Mesendoderm (in vitro differentiated cells): ENCODE measurements around the gene KCNJ9.
A peak's percentile ranks its signal among the peaks of the same experiment; 100 is the strongest.

Experiments
- DNase-seq: peaks from one replicate; pipeline ENCODE4 v3.0.0; 2013
- H2AK5ac ChIP-seq: 2 replicates; pipeline ENCODE4 v1.6.1; 2013; ENCODE audit warnings: low read length, inconsistent platforms
- H2BK120ac ChIP-seq: 2 replicates; pipeline ENCODE4 v1.6.1; 2013; ENCODE audit warnings: low read depth, mild to moderate bottlenecking, low read length, moderate library complexity, mixed read lengths
- H2BK15ac ChIP-seq: replicated peaks from 2 replicates; pipeline ENCODE4 v1.6.1; 2013; ENCODE audit warnings: low read depth, mild to moderate bottlenecking, moderate library complexity
- H2BK5ac ChIP-seq: 2 replicates; pipeline ENCODE4 v1.6.1; 2013; ENCODE audit warnings: low read length, inconsistent platforms
- H3K18ac ChIP-seq: 2 replicates; pipeline ENCODE4 v1.6.1; 2013; ENCODE audit warnings: mild to moderate bottlenecking, low read length, mixed read lengths
- H3K23ac ChIP-seq: one replicate; pipeline ENCODE4 v1.6.1; 2013; ENCODE audit warnings: low read length
- H3K27ac ChIP-seq: 2 replicates; pipeline ENCODE4 v1.5.1; 2013; ENCODE audit warnings: low read depth, mild to moderate bottlenecking, inconsistent platforms, low read length, moderate library complexity
- H3K27me3 ChIP-seq: 2 replicates; pipeline ENCODE4 v1.6.1; 2013; ENCODE audit warnings: low read length, control low read depth, mild to moderate bottlenecking, inconsistent platforms; ENCODE audit not compliant: insufficient read depth, poor library complexity
- H3K36me3 ChIP-seq: 2 replicates; pipeline ENCODE4 v1.6.1; 2013; ENCODE audit warnings: low read length, inconsistent platforms; ENCODE audit not compliant: control insufficient read depth, insufficient read depth
- H3K4ac ChIP-seq: one replicate; pipeline ENCODE4 v1.6.1; 2013; ENCODE audit warnings: low read depth, mild to moderate bottlenecking, low read length, moderate library complexity
- H3K4me1 ChIP-seq: 2 replicates; pipeline ENCODE4 v1.6.1; 2013; ENCODE audit warnings: low read depth, low read length, inconsistent platforms; ENCODE audit not compliant: control insufficient read depth
- H3K4me2 ChIP-seq: 2 replicates; pipeline ENCODE4 v1.6.1; 2013; ENCODE audit warnings: low read length
- H3K4me3 ChIP-seq: 2 replicates; pipeline ENCODE4 v1.5.1; 2013; ENCODE audit warnings: mild to moderate bottlenecking, low read length
- H3K56ac ChIP-seq: one replicate; pipeline ENCODE4 v1.6.1; 2013; ENCODE audit warnings: low read length
- H3K79me1 ChIP-seq: 2 replicates; pipeline ENCODE4 v1.6.1; 2013; ENCODE audit warnings: low read length, inconsistent platforms
- H3K79me2 ChIP-seq: 2 replicates; pipeline ENCODE4 v1.6.1; 2013; ENCODE audit warnings: mild to moderate bottlenecking, low read length; ENCODE audit not compliant: control insufficient read depth, insufficient read depth
- H3K9ac ChIP-seq: 2 replicates; pipeline ENCODE4 v1.6.1; 2013; ENCODE audit warnings: low read length, inconsistent platforms
- H4K5ac ChIP-seq: one replicate; pipeline ENCODE4 v1.6.1; 2013; ENCODE audit warnings: low read length
- H4K8ac ChIP-seq: one replicate; pipeline ENCODE4 v1.6.1; 2013; ENCODE audit warnings: low read depth, mild to moderate bottlenecking, control low read depth, low read length, moderate library complexity
- WGBS: extraction: QIAGEN DNeasy Blood & Tissue Kit; methylation state at CpG from one replicate; pipeline ENCODE4 v1.1.7; 2013; ENCODE audit warnings: low lambda C conversion rate, missing lambda C conversion rate; ENCODE audit not compliant: insufficient coverage; ENCODE audit errors: extremely low coverage; 5-methylcytosine and 5-hydroxymethylcytosine counted together

Gene KCNJ9

GRCh38 chr1:160094806-160095205 is 13.5 kb downstream of the KCNJ9 start:
- no peak for DNase-seq
- Histone ChIP-seq H4K5ac (no peak overlapping the region), H3K4me1 (peaks cover 25% of the 10 kb centered on the region), H3K9ac (no peak overlapping the region), H3K79me2 (peaks cover 9% of the 10 kb centered on the region), H3K4ac (no peak overlapping the region), H3K23ac (no peak overlapping the region), H3K36me3 (peaks cover 1% of the 10 kb centered on the region), H2AK5ac (no peak overlapping the region), H3K18ac (no peak overlapping the region), H2BK15ac (no peak overlapping the region), H3K4me2 (no peak overlapping the region), H3K79me1 (peaks cover 9% of the 10 kb centered on the region), H4K8ac (no peak overlapping the region), H3K27me3 (no peaks in the 10 kb centered on the region), H3K27ac (no peak overlapping the region), H2BK120ac (no peak overlapping the region), H3K4me3 (no peak overlapping the region), H3K56ac (no peak overlapping the region), H2BK5ac (no peak overlapping the region)
- no CpG with 5 or more reads among the region's 14 CpGs for WGBS

- no CpG with 5 or more reads among the region's 4 CpGs for WGBS
- Histone ChIP-seq H3K4me1 (peaks cover 25% of the 10 kb centered on the region), H4K8ac (no peak overlapping the region), H3K56ac (peak overlapping the region; percentile 80), H2BK15ac (no peak overlapping the region), H2BK120ac (no peak overlapping the region), H3K18ac (no peak overlapping the region), H3K23ac (no peak overlapping the region), H3K79me2 (peaks cover 9% of the 10 kb centered on the region), H3K27ac (peak overlapping the region; percentile 3), H4K5ac (no peak overlapping the region), H2BK5ac (peak overlapping the region; percentile 7), H3K36me3 (peaks cover 1% of the 10 kb centered on the region), H3K4ac (no peak overlapping the region), H2AK5ac (peak overlapping the region; percentile 2), H3K4me3 (no peak overlapping the region), H3K4me2 (no peak overlapping the region), H3K27me3 (no peaks in the 10 kb centered on the region), H3K79me1 (peaks cover 9% of the 10 kb centered on the region), H3K9ac (peak overlapping the region; percentile 10)
- peak; percentile 68 for DNase-seq
Measured at GRCh38 chr1:160095382-160096105, 14.2 kb downstream of the KCNJ9 start.

- H3K79me2 ChIP-seq = peaks cover 9% of the 10 kb centered on the region
- H3K36me3 ChIP-seq = peaks cover 1% of the 10 kb centered on the region
- peaks cover 27% of the 10 kb centered on the region for H3K4me1 ChIP-seq
- no peak overlapping the region for H3K23ac ChIP-seq
- no peak overlapping the region for H3K4me3 ChIP-seq
- no CpG with 5 or more reads among the region's 4 CpGs for WGBS
- H3K27ac ChIP-seq = peak overlapping the region; percentile 62
- DNase-seq = peak; percentile 86
- H3K4ac ChIP-seq = no peak overlapping the region
- H3K4me2 ChIP-seq = no peak overlapping the region
- H3K18ac ChIP-seq = no peak overlapping the region
- H2BK5ac ChIP-seq = peak overlapping the region; percentile 57
- peak overlapping the region; percentile 75 for H3K56ac ChIP-seq
- peaks cover 9% of the 10 kb centered on the region for H3K79me1 ChIP-seq
- no peak overlapping the region for H4K5ac ChIP-seq
- H2BK120ac ChIP-seq = no peak overlapping the region
- no peak overlapping the region for H4K8ac ChIP-seq
- peak overlapping the region; percentile 80 for H3K9ac ChIP-seq
- H3K27me3 ChIP-seq = no peaks in the 10 kb centered on the region
- H2AK5ac ChIP-seq = peak overlapping the region; percentile 11
- H2BK15ac ChIP-seq = no peak overlapping the region
Measured at GRCh38 chr1:160096274-160097116, 15.2 kb downstream of the KCNJ9 start.

GRCh38 chr1:160097151-160097910 is 16.0 kb downstream of the KCNJ9 start:
- no peak overlapping the region for H3K27ac ChIP-seq
- WGBS = no CpG with 5 or more reads among the region's 5 CpGs
- H3K23ac ChIP-seq = peak overlapping the region; percentile 83
- no peak overlapping the region for H2BK120ac ChIP-seq
- H2AK5ac ChIP-seq = no peak overlapping the region
- H3K36me3 ChIP-seq = no peaks in the 10 kb centered on the region
- H3K4ac ChIP-seq = no peak overlapping the region
- peak overlapping the region; percentile 80 for H3K9ac ChIP-seq
- no peak overlapping the region for H3K18ac ChIP-seq
- H2BK15ac ChIP-seq = no peak overlapping the region
- H3K27me3 ChIP-seq = no peaks in the 10 kb centered on the region
- H3K56ac ChIP-seq = peak overlapping the region; percentile 86
- H4K5ac ChIP-seq = no peak overlapping the region
- H3K4me1 ChIP-seq = peaks cover 27% of the 10 kb centered on the region
- peak overlapping the region; percentile 66 for H3K4me3 ChIP-seq
- H2BK5ac ChIP-seq = peak overlapping the region; percentile 32
- peak overlapping the region; percentile 92 for H3K4me2 ChIP-seq
- peaks cover 9% of the 10 kb centered on the region for H3K79me1 ChIP-seq
- peak; percentile 50 for DNase-seq
- no peak overlapping the region for H4K8ac ChIP-seq
- peaks cover 9% of the 10 kb centered on the region for H3K79me2 ChIP-seq

GRCh38 chr1:160097911-160098851 is 16.8 kb downstream of the KCNJ9 start, which contains the start of gene IGSF8:
TSS of gene IGSF8 (minus strand) at chr1:160098619. CDS start at chr1:160098472, 147 bp downstream.
- H3K9ac ChIP-seq = peak within 1 kb of the TSS; percentile 80
- no peak within 1 kb of the TSS for H2AK5ac ChIP-seq
- peaks cover 27% of the 10 kb centered on the region for H3K4me1 ChIP-seq
- no peak within 1 kb of the TSS for H3K4ac ChIP-seq
- peaks cover 9% of the 10 kb centered on the region for H3K79me1 ChIP-seq
- H3K27ac ChIP-seq = no peak within 1 kb of the TSS
- H4K8ac ChIP-seq = no peak within 1 kb of the TSS
- no peak for DNase-seq
- no peak within 1 kb of the TSS for H2BK5ac ChIP-seq
- peak within 1 kb of the TSS; percentile 11 for H3K18ac ChIP-seq
- no peaks in the 10 kb centered on the region for H3K36me3 ChIP-seq
- H2BK15ac ChIP-seq = no peak within 1 kb of the TSS
- peak within 1 kb of the TSS; percentile 92 for H3K4me2 ChIP-seq
- H4K5ac ChIP-seq = no peak within 1 kb of the TSS
- H3K4me3 ChIP-seq = peak within 1 kb of the TSS; percentile 66
- H3K79me2 ChIP-seq = peaks cover 9% of the 10 kb centered on the region
- peak within 1 kb of the TSS; percentile 86 for H3K56ac ChIP-seq
- H3K23ac ChIP-seq = peak within 1 kb of the TSS; percentile 83
- no peak within 1 kb of the TSS for H2BK120ac ChIP-seq
- WGBS = no CpG with 5 or more reads among the region's 64 CpGs
- H3K27me3 ChIP-seq = no peaks in the 10 kb centered on the region
